H1 (cell line): ENCODE data around the gene CCDC141. TPM values are rescaled to one million over a fixed set of nuclear protein-coding genes. Genes with fewer than 3 reads are reported as not detected.

Experiments used
- ATF3 ChIP-seq: IDR thresholded peaks from 2 replicates; pipeline ENCODE4 v1.6.1; 2011; ENCODE audit warnings: low read depth, mild to moderate bottlenecking, low read length; ENCODE audit not compliant: insufficient read depth
- CHD1 ChIP-seq: IDR thresholded peaks from 2 replicates; pipeline ENCODE4 v1.6.1; 2012; ENCODE audit warnings: low read depth, low read length, improper control_type of control experiment
- CHD7 ChIP-seq: fragments of 300-600 bp; sonication (generic); IDR thresholded peaks from 2 replicates; pipeline ENCODE4 v1.7.1; 2012; ENCODE audit warnings: low read length, moderate library complexity, mild to moderate bottlenecking, inconsistent platforms; ENCODE audit not compliant: insufficient replicate concordance
- E2F6 ChIP-seq: IDR thresholded peaks from 2 replicates; pipeline ENCODE4 v1.6.1; 2012; ENCODE audit warnings: inconsistent platforms
- NANOG ChIP-seq: IDR thresholded peaks from 2 replicates; pipeline ENCODE4 v1.6.1; 2011; ENCODE audit warnings: low read length, low read depth, mild to moderate bottlenecking, inconsistent platforms; ENCODE audit not compliant: insufficient read depth, poor library complexity, severe bottlenecking
- RXRA ChIP-seq: IDR thresholded peaks from 2 replicates; pipeline ENCODE4 v1.6.1; 2011; ENCODE audit warnings: low read depth, mild to moderate bottlenecking, low read length, moderate library complexity; ENCODE audit not compliant: insufficient read depth
- SAP30 ChIP-seq: fragments of 300-600 bp; sonication (generic); IDR thresholded peaks from 2 replicates; pipeline ENCODE4 v1.7.1; 2012; ENCODE audit warnings: low read length, moderate library complexity, mild to moderate bottlenecking, inconsistent platforms; ENCODE audit not compliant: insufficient read depth, insufficient replicate concordance
- SP2 ChIP-seq: IDR thresholded peaks from 2 replicates; pipeline ENCODE4 v1.6.1; 2012; ENCODE audit warnings: mild to moderate bottlenecking, low read length, inconsistent platforms
- TBP ChIP-seq: IDR thresholded peaks from 2 replicates; pipeline ENCODE4 v1.6.1; 2011; ENCODE audit warnings: low read depth, low read length, improper control_type of control experiment
- TEAD4 ChIP-seq: IDR thresholded peaks from 2 replicates; pipeline ENCODE4 v1.6.1; 2012; ENCODE audit warnings: low read depth, low read length, inconsistent platforms, mixed read lengths
- polyA plus RNA-seq, 7 experiments: library from polyadenylated mRNA; depleted of rRNA in 3 of 7; stranded (reverse) in 5 of 7; unstranded in 2 of 7; fragments of >200 nt in 5 of 7; fragments of 200-250 nt in 2 of 7; gene quantifications; 1 replicate in 5 of 7; 2 replicates in 1 of 7; 4 replicates in 1 of 7; pipeline versions ENCODE4 v1.2.1 to v1.2.3, GENCODE V29; 2011 to 2013; ENCODE audit warnings: missing spikeins in 2 of 7, mixed read lengths in 2 of 7
- total RNA-seq: library from RNA; stranded (reverse); fragmentation: NEBNext Ultra II Directional; extraction: Animal tissue kit (Norgen Biotek cat#: 25700); gene quantifications from 2 replicates; pipeline ENCODE4 v1.2.1, GENCODE V29; 2021

CCDC141 gene
- total and polyA plus RNA-seq, 2 of the 8 experiments (the other 6 are each of a cell fraction or from before 2014, with no cell fraction given) = 0.56 to 21.6 TPM

- TF ChIP-seq CHD7 (no peak), TBP (no peak), CHD1 (no peak), RXRA (no peak), TEAD4 (no peak), SAP30 (no peak), SP2 (no peak), NANOG (no peak), E2F6 (no peak), ATF3 (no peak)
Measured at GRCh38 chr2:178806543-178806942, 243.4 kb downstream of the CCDC141 start (continued).
